Left cardiac atrium (tissue), 4 donors: ENCODE measurements around the gene TMEM94. TPM values are rescaled to one million over a fixed set of nuclear protein-coding genes. Genes with fewer than 3 reads are reported as not detected.

Experiments
- ATAC-seq, 2 donors: fragments of 200-7000 bp; cut with Tn5 transposase; one replicate each; pipeline ENCODE4 v1.9.1; 2020; ENCODE audit warnings: mild to moderate bottlenecking in 2 of 2, moderate library complexity in 2 of 2
- DNase-seq: peaks from one replicate; pipeline ENCODE4 v3.0.0-alpha.2; 2020
- intact Hi-C, 2 donors: fragments of 100-400 bp; cut with DNase I; formaldehyde crosslinking; loops; one replicate each; pipeline versions ENCODE4 v1.14.1 to v1.15.1; 2022 to 2023
- total RNA-seq, 2 donors: library from RNA; stranded (reverse); fragmentation: NEBNext Ultra II Directional; extraction: Animal tissue kit (Norgen Biotek cat#: 25700); gene quantifications; one replicate each; pipeline ENCODE4 v1.2.1, GENCODE V29; 2021
- donor health status: DM: no; HTN: yes; CAD: no.
- donor health status: DM: no; HTN: yes; CAD: no; lungs with severe emphysema.
- donor health status: DM: yes; HTN: yes; CAD: no.
- donor health status: Dilated cardiomyopathy.

TMEM94 gene
- total RNA-seq, 2 donors from 2014 or later, result 46.0 to 47.2 TPM

DNA sequence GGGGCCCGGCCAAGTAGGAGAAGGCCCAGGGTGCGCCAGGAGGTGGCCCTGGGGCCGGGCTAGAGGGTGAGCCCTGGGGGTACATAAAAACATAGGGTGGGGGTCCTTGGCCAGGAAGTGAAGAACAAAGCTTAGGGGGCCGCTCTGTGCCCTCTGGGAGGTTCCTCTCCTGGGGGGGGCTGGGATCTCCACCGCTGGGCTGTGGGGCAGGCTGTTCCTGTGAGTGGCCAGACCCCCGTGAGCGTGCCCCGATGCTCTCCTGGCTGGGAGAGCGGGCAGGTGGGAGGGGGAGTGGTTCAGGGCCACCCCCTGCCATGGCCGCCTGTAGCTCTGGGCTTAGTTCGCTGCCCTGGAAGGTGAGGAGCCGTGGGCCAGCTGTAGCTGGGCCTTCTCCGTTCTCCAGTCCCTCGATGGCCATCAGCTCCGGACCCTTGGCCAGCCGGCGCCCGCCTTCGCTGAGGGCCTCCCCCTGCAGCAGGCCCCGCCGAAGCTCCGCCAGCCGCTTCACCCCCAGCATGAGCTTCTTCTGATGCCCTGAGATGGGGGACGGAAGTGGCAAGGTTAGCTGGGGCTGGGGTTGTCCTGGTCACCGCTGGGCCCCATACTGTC lies 46.4 kb downstream of the TMEM94 start:
- no peak for DNase-seq
- intact Hi-C loops, result no loop called here
- no peak for ATAC-seq

DNA sequence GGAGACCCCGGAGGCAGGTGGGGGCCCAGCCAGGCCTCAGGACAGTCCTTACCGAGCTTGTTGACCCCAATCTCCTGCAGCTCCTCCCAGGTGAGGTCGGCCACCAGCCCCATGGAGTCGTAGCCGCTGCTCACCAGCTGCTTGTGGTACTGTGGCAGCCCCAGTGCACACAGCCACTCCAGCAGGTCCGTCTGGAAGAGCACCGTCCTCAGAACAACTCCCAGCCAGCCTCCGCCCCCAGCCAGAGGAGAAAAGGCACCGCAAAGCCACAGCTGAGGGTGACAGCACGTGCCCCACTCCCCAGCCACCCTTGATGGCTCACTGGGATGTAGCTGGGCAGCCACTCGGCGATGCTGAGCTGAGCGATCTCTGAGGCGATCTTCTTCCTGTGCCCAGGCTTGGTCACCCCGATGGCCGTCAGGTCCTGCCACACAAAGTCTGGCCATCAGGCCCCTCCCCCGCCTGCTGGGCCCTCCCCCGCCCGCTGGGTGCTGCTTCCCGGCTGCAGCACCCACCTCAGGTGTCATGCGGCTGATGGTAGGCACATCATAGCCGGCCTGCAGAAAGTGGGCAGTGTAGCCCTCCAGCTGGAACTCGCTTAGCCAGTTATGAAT lies 47.0 kb downstream of the TMEM94 start:
- DNase-seq, result no peak
- intact Hi-C loops, result no loop called here

DNA sequence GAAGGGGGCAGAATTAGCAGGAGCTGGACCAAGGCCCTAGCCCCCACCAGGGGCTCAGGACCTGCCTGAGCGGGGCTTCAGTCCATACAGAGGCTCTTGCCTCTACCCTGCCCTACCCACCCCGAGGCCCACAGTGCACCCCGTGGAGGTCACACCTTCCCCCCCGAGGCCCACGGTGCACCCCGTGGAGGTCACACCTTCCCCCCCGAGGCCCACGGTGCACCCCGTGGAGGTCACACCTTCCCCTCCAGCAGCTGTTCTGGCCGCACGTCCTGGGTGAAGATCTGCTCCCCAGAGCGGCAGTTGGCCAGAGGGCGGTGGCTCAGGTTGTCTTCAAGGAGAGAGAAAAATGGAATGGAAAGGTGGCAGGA lies 47.5 kb downstream of the TMEM94 start:
- ATAC-seq (no peak), DNase-seq (no peak)
- intact Hi-C loops, result no loop called here

More for the DNA sequence above, 47.0 kb downstream of the TMEM94 start:
- no peak for ATAC-seq

DNA sequence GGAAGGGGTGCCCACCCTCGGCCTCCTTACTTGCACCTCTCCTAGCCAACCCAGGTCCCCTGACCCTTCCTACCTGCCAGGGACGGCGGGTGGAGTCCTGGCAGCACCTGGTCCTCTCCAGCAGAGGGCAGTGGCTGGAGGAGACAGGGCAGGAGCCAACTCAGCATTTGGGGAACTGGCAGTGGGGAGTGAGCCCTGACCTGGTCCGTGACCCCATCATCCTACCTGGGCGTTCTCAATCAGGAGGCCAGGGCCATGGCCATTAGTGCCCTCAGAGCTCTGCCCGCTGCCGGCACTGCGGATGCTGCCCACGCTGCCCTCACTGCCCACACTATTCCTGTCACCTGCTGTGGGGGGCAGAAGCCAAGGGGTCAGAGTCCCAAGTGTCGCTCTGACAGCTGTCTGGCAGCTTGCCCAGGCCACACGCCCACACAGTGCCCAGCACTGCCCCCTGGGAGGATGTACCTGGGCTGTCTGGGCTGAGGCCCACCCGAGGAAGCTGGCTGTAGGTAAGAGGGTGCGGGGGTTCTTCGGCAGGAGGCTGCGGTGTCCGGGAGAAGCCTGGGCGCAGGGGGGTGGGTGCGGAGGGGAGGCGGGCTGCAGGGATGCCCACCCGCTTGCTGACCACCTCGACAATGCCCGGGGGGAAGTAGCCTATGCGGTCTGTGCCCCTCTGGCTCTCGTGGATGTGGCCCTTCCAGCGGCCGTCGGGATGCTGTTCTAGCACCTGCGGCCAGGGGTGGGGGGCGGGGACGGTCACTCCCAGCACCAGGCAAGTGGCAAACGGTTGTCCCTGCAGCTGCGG lies 48.1 kb downstream of the TMEM94 start:
- peak in 1 of 2 donors; percentile 3 for ATAC-seq
- intact Hi-C loops, result no loop called here
- no peak for DNase-seq

DNA sequence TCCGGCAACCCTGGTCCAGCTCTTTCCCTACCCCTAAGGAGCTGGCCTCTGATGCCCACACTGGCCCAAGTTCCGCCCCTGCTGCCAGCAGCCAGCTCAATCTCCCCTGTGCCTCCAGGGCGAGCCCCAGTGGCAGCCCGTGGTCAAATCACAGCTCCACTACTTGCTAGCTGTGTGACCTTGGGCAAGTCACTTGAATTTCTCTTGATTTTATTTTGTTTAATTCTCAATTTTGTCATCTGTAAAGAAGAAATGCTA lies 48.6 kb downstream of the TMEM94 start:
- DNase-seq, result no peak
- intact Hi-C loops, result no loop called here

DNA sequence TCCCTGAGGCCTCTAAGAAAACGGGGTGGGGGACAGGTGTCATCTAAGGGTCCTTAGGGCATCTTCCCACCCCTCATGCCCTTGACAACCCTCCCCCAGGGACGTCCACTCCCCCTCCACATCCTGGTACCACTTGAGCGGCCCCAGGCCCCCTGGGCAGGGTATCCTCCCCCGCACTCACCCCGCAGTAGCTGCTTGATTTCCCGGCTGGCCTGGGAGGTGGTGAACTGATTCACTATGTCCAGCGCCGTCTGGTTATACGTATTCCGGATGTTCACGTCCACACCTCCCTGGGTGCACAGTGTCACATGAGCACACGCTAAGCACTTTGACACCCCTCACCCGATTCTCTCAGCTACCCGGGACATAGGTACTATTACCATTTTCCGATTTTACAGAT lies 49.2 kb downstream of the TMEM94 start:
- DNase-seq (no peak), ATAC-seq (no peak)
- intact Hi-C loops, result no loop called here

More for the DNA sequence above, 48.6 kb downstream of the TMEM94 start:
- no peak for ATAC-seq

DNA sequence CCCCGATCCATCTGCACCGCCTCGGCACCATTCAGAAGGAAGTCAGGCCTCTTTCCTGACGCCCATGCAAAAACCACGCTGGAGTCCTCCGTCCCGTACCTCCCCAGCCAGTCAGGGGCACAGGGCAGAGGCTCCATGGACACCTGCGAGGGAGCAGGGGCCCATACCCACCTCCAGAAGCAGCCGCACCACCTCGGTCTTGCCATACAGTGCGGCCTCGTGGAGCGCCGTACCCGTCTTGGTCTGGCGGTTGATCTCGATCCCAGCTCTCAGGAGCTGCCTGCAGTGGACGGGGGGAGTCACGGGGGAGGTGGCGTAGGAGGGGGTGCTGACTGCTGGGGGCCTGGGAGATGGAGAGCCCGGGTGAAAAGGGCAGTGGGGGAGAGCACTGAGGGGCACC lies 49.7 kb downstream of the TMEM94 start:
- ATAC-seq, result no peak
- DNase-seq, result no peak
- intact Hi-C loops, result no loop called here

DNA sequence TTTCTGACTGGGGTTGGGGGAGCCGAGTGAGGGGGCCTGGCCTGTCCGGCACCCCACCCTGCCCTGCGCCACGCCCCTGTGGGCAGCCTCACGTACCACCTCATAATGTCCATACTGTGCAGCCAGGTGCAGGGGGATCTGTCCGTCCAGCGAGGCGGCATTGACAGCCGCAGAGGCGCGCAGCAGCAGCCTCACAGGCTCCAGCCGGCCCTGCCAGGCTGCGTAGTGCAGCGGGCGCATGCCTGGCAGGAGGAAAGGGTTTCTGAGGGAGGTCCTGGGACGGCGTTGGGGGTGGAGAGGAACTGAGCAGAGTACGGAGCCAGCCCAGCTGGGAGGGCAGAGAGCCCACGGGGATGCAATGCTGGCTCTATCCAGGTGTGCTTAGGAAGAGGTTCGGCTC lies 50.5 kb downstream of the TMEM94 start:
- DNase-seq (no peak), ATAC-seq (no peak)
- intact Hi-C loops, result no loop called here

DNA sequence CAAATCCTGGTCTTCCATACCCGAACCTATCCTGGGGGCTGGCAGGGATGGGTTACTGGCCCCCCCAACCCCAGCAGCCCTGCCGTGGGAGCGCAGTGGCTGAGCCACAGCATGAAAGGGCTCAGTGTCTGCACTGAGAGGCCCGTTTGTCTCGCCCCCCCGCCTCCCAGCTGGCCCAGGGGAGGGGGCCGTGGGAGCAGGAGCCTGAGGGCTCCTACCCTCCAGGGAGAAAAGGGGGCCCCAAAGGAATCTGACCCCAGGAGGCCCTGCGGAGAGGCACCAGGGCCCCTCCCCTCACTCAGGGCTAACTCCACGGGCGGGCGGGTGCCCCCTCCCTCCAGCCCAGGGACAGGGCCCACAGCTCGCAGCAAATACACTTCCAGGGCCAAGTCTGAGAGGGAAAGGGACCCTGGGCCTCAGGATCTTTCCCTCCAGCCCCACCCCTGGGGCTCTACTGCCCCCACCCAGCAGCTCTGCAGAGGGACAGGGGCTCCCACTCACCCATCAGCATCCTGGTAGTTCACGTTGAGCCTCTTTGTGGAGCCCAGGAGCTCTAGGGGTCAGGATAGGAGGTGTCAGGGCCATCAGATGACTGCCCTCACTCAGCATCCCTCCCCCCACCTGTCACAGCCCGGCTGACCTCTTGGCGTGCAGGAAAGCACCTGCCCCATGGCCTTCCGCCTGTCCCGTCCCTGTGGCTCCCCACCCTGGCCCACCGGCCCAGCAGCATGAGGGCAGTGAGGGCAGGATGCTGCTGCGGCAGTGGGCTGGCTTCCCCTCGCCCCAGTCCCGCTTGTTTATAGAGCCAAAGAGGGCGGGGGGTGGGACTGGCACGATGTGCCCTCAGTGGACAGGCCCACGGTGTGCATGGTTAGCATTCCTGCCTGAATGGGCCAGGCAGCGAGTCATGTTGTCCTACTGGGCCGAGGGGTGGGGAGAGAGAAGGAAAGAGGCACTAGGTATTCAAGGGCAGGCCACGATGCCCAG lies 51.6 kb downstream of the TMEM94 start:
- no peak for ATAC-seq
- intact Hi-C loops, result no loop called here
- DNase-seq, result no peak

DNA sequence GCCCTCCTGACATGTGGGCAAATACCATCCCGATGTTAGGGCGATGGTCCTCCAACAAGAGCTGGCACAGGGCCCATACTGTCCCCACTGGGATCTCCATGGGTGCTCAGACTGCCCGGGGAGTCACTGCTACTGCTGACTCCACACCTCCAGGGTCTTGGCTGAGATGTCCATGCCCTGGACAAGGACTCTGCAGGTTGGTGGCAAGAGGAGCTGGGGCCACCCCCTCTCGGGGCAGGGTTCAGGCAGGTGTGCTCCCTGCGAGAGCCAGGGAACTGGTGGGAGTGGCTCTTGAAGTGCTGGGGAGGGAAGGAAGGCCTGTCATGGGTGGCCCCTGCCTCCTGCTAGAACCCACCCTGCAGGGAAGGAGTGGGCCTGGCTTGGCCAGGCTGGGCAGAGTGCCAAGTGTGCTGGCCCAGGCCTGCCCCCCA lies 52.5 kb downstream of the TMEM94 start:
- DNase-seq (no peak), ATAC-seq (peak in 1 of 2 donors; percentile 2)
- intact Hi-C loops, result no loop called here

DNA sequence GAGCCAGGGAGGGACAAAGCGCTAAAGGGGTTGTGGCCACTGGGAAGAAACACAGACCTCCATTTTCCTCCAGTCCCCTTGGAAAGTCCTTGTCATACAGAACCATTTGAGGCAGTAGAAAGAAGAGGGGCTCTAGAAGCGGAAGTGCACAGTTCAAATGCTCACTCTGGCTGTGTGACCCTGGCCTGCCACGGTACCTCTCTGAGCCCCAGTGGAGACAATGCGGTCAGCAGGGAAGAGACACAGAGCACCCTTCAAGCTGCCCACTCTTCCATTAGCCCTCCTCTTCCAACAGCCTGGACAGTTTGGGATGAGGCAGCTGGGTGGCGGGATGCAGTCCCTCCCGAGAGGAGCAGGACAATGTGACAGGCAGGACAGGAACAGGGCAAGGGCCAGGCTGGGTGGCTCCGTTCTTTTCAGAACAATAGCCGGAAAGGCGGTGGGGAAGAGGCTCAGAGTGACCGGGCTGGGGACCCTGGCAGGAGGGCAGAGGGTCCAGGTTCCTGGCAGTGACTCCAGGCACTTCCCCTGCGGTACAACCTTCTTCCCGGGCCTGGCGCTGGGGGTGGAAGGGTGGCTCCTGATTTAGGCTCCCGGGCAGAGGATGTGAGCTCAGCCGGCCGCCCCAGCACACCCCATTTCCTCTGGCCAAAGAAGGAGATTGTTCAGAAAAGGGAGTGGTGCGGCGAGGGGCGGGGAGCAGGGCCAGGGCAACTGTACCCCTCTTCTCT lies 53.3 kb downstream of the TMEM94 start:
- DNase-seq, result peak; percentile 84
- peak; percentile 33 to 48 for ATAC-seq
- intact Hi-C loops, result loop anchor here in 1 of 2 donors (10.0 kb wide), 2 partner anchors 55 to 85 kb away; partner anchors contain the start of gene TMEM94

DNA sequence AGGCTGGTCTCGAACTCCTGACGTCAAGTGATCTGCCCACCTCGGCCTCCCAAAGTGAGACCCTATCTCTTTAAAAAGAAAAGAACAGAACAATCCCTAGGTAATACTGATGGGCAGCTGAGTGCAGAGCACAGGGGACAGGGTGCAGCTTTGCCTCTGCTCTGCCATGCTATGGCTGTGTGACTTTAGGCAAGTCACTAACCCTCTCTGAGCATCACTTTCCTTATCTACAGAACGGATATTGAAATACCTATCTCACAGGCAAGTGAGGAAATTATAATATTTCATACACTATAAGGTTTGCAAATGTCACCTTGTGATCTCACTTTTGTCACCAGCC lies 54.8 kb downstream of the TMEM94 start:
- intact Hi-C loops, result loop anchor here in 1 of 2 donors (10.0 kb wide), 2 partner anchors 56 to 86 kb away; partner anchors contain the start of gene TMEM94
- DNase-seq, result no peak
- ATAC-seq, result no peak

DNA sequence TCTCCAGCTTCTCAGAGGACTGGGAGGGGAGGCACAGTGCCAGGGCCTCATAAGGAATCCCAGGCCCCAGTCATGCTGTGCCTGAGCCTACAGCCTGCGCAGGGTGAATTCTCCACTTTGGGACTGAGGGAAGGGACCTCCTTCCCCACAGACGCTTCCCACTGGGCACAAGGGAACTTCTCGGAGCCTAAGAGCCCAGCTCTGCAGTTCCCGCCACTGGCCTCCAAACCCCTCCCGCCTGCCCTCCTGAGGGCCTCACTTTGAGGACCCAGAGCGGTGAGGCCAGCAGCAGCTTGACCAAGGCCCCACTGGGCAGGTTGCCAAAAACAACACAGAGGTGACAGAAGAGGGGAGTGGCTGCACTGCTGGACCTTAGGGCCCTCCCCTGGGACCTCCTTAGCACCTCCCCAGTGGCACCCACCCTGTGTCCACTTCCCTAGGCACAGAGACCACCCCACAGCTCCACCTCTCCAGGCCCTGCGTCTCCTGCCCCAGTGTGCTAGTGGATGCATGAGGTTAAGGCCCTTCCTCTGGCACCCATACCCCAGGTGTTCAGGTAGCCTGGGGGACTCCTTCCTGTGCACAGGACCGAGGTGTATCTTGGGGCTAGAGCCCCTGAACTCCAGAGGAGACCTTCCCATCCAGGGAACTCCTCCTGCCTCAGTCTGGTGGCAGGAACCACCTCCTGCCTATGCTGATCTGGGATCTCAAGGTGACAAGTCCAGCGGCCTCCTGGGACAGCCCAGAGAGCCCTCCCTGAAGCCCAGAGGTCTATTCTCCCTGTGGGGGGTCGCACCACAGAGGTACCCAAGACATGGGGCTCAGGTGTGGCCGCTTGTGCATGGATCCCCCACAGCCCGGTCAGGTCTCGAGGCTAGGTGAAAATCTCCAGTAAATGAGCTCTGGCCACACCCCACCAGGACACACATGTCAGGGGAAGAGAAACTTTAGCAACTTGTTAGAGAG lies 55.5 kb downstream of the TMEM94 start:
- intact Hi-C loops, result loop anchor here in 1 of 2 donors (10.0 kb wide), 2 partner anchors 57 to 87 kb away; partner anchors contain the start of gene TMEM94
- ATAC-seq (no peak), DNase-seq (peak; percentile 76)

DNA sequence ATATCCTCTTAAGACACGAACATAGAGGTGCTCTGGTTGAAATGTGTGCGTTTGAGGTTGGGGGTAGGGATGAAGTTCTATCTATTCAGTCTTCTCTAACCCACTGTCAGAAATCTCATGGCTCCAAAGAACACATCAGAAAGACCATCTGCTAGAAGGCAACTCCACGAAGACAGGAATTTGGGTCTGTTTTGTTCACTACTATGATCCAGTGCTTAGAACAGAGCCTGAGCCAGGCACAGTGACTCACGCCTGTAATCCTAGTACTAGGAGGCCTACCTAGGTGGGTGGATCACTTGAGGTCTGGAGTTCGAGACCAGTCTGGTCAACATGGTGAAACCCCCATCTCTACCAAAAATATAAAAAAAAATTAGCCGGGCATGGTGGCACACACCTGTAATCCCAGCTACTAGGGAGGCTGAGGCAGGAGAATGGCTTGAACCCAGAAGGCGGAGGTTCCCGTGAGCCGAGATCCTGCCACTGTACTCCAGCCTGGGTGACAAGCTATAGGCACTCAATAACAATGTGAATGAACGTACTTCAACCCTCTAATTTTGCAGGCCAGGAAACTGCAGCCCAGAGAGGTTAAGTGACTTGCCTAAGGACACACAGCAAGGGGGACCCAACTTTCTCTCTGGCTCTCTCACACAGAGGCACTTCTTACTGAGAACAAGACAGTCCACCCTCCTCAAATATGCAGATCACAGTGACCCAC lies 56.6 kb downstream of the TMEM94 start:
- ATAC-seq, result no peak
- intact Hi-C loops, result loop anchor here in 1 of 2 donors (10.0 kb wide), 2 partner anchors 58 to 88 kb away; partner anchors contain the start of gene TMEM94
- no peak for DNase-seq

DNA sequence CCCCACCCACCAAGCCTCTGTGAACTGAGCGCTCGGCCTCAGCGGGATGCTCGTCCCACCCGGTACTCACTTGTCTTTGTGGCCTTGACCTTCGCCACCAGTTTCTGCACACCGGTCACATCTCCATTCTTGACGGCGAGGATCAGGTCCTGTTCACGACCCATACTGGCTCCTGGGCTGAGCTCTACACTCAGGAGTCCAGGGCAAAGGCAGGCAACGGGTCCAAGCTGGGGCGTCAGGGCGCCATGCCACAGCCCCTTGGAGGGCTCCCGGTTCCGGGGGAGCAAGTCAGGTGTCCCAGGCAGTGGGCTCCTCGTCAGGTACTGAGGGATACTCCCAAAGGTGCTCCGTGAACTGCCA lies 57.2 kb downstream of the TMEM94 start:
- intact Hi-C loops, result loop anchor here in 1 of 2 donors (10.0 kb wide), 2 partner anchors 59 to 89 kb away; partner anchors contain the start of gene TMEM94
- ATAC-seq, result no peak

DNA sequence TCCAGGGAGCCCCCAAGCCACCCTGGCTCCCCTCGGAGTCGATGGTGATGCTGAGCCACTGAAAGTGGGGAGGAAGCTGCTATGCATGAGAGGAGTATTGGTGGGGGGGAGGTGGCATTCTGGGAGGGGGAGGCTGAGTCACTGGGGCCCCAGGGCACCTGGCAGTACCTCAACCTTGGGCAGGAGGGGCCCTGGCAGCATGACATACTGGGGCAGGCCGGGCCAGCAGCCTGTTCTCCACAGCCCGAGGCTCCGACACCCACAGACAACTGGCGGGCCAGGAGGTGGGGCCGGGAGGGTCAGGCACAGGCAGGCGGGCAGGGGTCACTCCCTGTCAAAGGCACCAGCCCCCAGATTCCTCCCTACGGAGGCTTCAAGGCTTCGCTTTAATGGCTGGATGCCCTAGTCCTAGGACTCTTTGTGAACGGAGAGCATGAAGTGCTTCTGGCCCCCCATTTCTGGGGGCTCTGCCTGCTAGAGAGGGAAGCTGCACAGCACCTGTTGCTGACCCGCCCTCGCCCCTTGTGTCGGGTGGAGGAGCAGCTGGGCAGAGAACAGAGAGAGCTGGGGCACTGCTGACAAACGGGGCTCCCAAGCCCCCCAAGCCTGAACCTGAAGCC lies 58.0 kb downstream of the TMEM94 start:
- DNase-seq, result no peak
- intact Hi-C loops, result loop anchor here in 1 of 2 donors (10.0 kb wide), 2 partner anchors 60 to 90 kb away; partner anchors contain the start of gene TMEM94
- ATAC-seq, result peak in 1 of 2 donors; percentile 1

More for the DNA sequence above, 57.2 kb downstream of the TMEM94 start:
- no peak for DNase-seq
